ENCODE results near the gene AGBL5.

AGBL5 gene

GRCh38 chr2:27040282-27040681 lies 11.2 kb upstream of the AGBL5 start:
- Histone ChIP-seq H3K9ac (ENCODE audit: insufficient read length) (no peak overlapping the region), H3K36me3 (ENCODE audit: insufficient read depth, low read length) (peaks cover 66% of the 10 kb centered on the region), H3K27ac (no peak overlapping the region), H3K4me3 (no peak overlapping the region), H3K9me3 (ENCODE audit: low read depth, low read length) (no peaks in the 10 kb centered on the region)
- no peak for DNase-seq (ENCODE audit: low read depth, low spot score)
- TF ChIP-seq FOXP2 (optimal IDR thresholded peaks at IDR 0.05; ENCODE audit: control extremely low read depth, extremely low read length, insufficient read depth), result no peak
- no peak for TF ChIP-seq POLR2AphosphoS5 (IDR thresholded peaks at IDR 0.05; ENCODE audit: borderline replicate concordance, low read depth, low read length)
- TF ChIP-seq EZH2 (IDR thresholded peaks at IDR 0.05), result no peak

GRCh38 chr2:27041752-27042151 lies 9.7 kb upstream of the AGBL5 start:
- H3K27ac ChIP-seq, result no peak overlapping the region; the same call in 1 of the 2 replicates
- no peak overlapping the region for H3K4me3 ChIP-seq
- H3K9ac ChIP-seq (ENCODE audit: insufficient read length), result no peak overlapping the region
- TF ChIP-seq POLR2AphosphoS5 (IDR thresholded peaks at IDR 0.05; ENCODE audit: borderline replicate concordance, low read depth, low read length) (no peak), FOXP2 (optimal IDR thresholded peaks at IDR 0.05; ENCODE audit: control extremely low read depth, extremely low read length, insufficient read depth) (no peak)
- no peak for DNase-seq (ENCODE audit: low read depth, low spot score)
- H3K36me3 ChIP-seq (ENCODE audit: insufficient read depth, low read length), result peaks cover 51% of the 10 kb centered on the region
- H3K9me3 ChIP-seq (ENCODE audit: low read depth, low read length), result no peaks in the 10 kb centered on the region

- DNase-seq (ENCODE audit: low read depth, low spot score), result no peak
- Histone ChIP-seq H3K36me3 (ENCODE audit: insufficient read depth, low read length) (peaks cover 47% of the 10 kb centered on the region), H3K27ac (no peak overlapping the region), H3K4me3 (no peak overlapping the region), H3K9me3 (ENCODE audit: low read depth, low read length) (no peaks in the 10 kb centered on the region), H3K9ac (ENCODE audit: insufficient read length) (no peak overlapping the region)
- TF ChIP-seq EZH2 (IDR thresholded peaks at IDR 0.05) (no peak), POLR2AphosphoS5 (IDR thresholded peaks at IDR 0.05; ENCODE audit: borderline replicate concordance, low read depth, low read length) (peak; percentile 19; the same call in 1 of the 2 replicates)
Measured at GRCh38 chr2:27042159-27042661, 9.3 kb upstream of the AGBL5 start.

GRCh38 chr2:27042985-27043634 lies 8.4 kb upstream of the AGBL5 start:
- no peak overlapping the region for H3K27ac ChIP-seq
- TF ChIP-seq POLR2AphosphoS5 (IDR thresholded peaks at IDR 0.05; ENCODE audit: borderline replicate concordance, low read depth, low read length) (no peak), EZH2 (IDR thresholded peaks at IDR 0.05) (no peak)
- DNase-seq (ENCODE audit: low read depth, low spot score), result no peak
- no peak overlapping the region for H3K4me3 ChIP-seq
- peaks cover 38% of the 10 kb centered on the region for H3K36me3 ChIP-seq (ENCODE audit: insufficient read depth, low read length)
- no peaks in the 10 kb centered on the region for H3K9me3 ChIP-seq (ENCODE audit: low read depth, low read length)
- H3K9ac ChIP-seq (ENCODE audit: insufficient read length), result no peak overlapping the region

GRCh38 chr2:27049422-27050280 lies 1.8 kb upstream of the AGBL5 start:
- TF ChIP-seq EZH2 (IDR thresholded peaks at IDR 0.05) (no peak), POLR2AphosphoS5 (IDR thresholded peaks at IDR 0.05; ENCODE audit: borderline replicate concordance, low read depth, low read length) (0 out of 2 replicates have a peak, but pooled peaks have one; percentile 2)
- peak overlapping the region; percentile 95 for H3K4me3 ChIP-seq
- H3K9ac ChIP-seq (ENCODE audit: insufficient read length), result peak overlapping the region; percentile 81
- DNase-seq (ENCODE audit: low read depth, low spot score), result no peak
- peaks cover 7% of the 10 kb centered on the region for H3K36me3 ChIP-seq (ENCODE audit: insufficient read depth, low read length)
- peak overlapping the region; percentile 73 for H3K27ac ChIP-seq
- no peaks in the 10 kb centered on the region for H3K9me3 ChIP-seq (ENCODE audit: low read depth, low read length)

- H3K27ac ChIP-seq, result peak overlapping the region; percentile 97
- peak overlapping the region; percentile 95 for H3K4me3 ChIP-seq
- H3K36me3 ChIP-seq (ENCODE audit: insufficient read depth, low read length), result peaks cover 15% of the 10 kb centered on the region
- H3K9ac ChIP-seq (ENCODE audit: insufficient read length), result peak overlapping the region; percentile 81
- peak; percentile 97 for DNase-seq (ENCODE audit: low read depth, low spot score)
- H3K9me3 ChIP-seq (ENCODE audit: low read depth, low read length), result no peaks in the 10 kb centered on the region
- no peak for TF ChIP-seq FOXP2 (optimal IDR thresholded peaks at IDR 0.05; ENCODE audit: control extremely low read depth, extremely low read length, insufficient read depth)
- no peak for TF ChIP-seq EZH2 (IDR thresholded peaks at IDR 0.05)
- TF ChIP-seq POLR2AphosphoS5 (IDR thresholded peaks at IDR 0.05; ENCODE audit: borderline replicate concordance, low read depth, low read length), result 0 out of 2 replicates have a peak, but pooled peaks have one; percentile 8
Measured at GRCh38 chr2:27050281-27050995, 1.0 kb upstream of the AGBL5 start.

- DNase-seq (ENCODE audit: low read depth, low spot score), result no peak
Measured at GRCh38 chr2:27051902-27052645, 606 bp downstream of the AGBL5 start.

More at GRCh38 chr2:27051902-27052645, 606 bp downstream of the AGBL5 start:
- H3K36me3 ChIP-seq (ENCODE audit: insufficient read depth, low read length), result peaks cover 30% of the 10 kb centered on the region
- no peak overlapping the region for H3K27ac ChIP-seq
- TF ChIP-seq POLR2AphosphoS5 (IDR thresholded peaks at IDR 0.05; ENCODE audit: borderline replicate concordance, low read depth, low read length) (no peak), FOXP2 (optimal IDR thresholded peaks at IDR 0.05; ENCODE audit: control extremely low read depth, extremely low read length, insufficient read depth) (no peak), EZH2 (IDR thresholded peaks at IDR 0.05) (no peak)
- H3K4me3 ChIP-seq, result peak overlapping the region; percentile 95
- peak overlapping the region; percentile 81 for H3K9ac ChIP-seq (ENCODE audit: insufficient read length)
- H3K9me3 ChIP-seq (ENCODE audit: low read depth, low read length), result no peaks in the 10 kb centered on the region

All from SK-N-MC (cell line).